A549 (cell line): Measurements from ENCODE around the gene RBMS3. TPM values are rescaled to one million over a fixed set of nuclear protein-coding genes. Genes with fewer than 3 reads are reported as not detected.

ENCODE experiments used
- ATAC-seq, 2 experiments: fragments of 200-7000 bp in 1 of 2; fragments of >200 bp in 1 of 2; cut with Nextera tagmentation in 1 of 2; cut with Tn5 transposase in 1 of 2; 3 replicates each; pipeline versions ENCODE4 v1.8.0 to v1.9.1; 2018 to 2020; ENCODE audit warnings: mild to moderate bottlenecking in 1 of 2, moderate library complexity in 1 of 2
- CTCF ChIA-PET: fragments of 300-600 bp; sonication (Branson Sonifier 250); formaldehyde crosslinking; extraction: SDS; loops from one replicate; lab custom pipeline; 2021; ENCODE audit warnings: antibody characterized with exemption, inconsistent platforms; lab: Yijun Ruan, JAX
- POLR2A ChIA-PET: fragments of 350-600 bp; formaldehyde crosslinking; extraction: SDS; loops from one replicate; lab custom pipeline; 2021; ENCODE audit warnings: antibody characterized with exemption, inconsistent platforms; lab: Yijun Ruan, JAX
- DNase-seq, 2 experiments: peaks; one replicate each; pipeline versions ENCODE4 v3.0.0 to v3.0.0-alpha.2; 2011 to 2016; ENCODE audit warnings: low read depth in 1 of 2, low spot score in 1 of 2
- FAIRE-seq: peaks from 2 replicates; lab custom pipeline; 2011; peaks lifted over from hg19 to GRCh38; lab: Jason Lieb, UNC
- H3K27ac ChIP-seq, 2 experiments: fragments of >200 bp; sonication (Bioruptor Twin); formaldehyde crosslinking; 3 replicates each; pipeline ENCODE4 v1.5.1; 2016 to 2017
- H3K4me1 ChIP-seq: fragments of >200 bp; sonication (Bioruptor Twin); formaldehyde crosslinking; 3 replicates; pipeline ENCODE4 v1.6.1; 2016
- H3K4me2 ChIP-seq: fragments of >200 bp; sonication (Bioruptor Twin); formaldehyde crosslinking; 3 replicates; pipeline ENCODE4 v1.6.1; 2016
- H3K4me3 ChIP-seq: fragments of >200 bp; sonication (Bioruptor Twin); formaldehyde crosslinking; 3 replicates; pipeline ENCODE4 v1.5.1; 2016
- H3K9me3 ChIP-seq: fragments of >200 bp; sonication (Bioruptor Twin); formaldehyde crosslinking; 3 replicates; pipeline ENCODE4 v1.6.1; 2016
- BHLHE40 ChIP-seq: IDR thresholded peaks from 2 replicates; pipeline ENCODE4 v1.6.1; 2012; ENCODE audit warnings: low read depth, low read length, inconsistent platforms
- CBX2 ChIP-seq: fragments of 200-600 bp; sonication (generic); IDR thresholded peaks from 2 replicates; pipeline ENCODE4 v1.6.1; 2016; ENCODE audit warnings: low read depth, mild to moderate bottlenecking, borderline replicate concordance
- EHMT2 ChIP-seq: fragments of 200-600 bp; sonication (generic); IDR thresholded peaks from 2 replicates; pipeline ENCODE4 v1.6.1; 2016; ENCODE audit warnings: antibody characterized with exemption, low read depth, mild to moderate bottlenecking, moderate library complexity
- EP300 ChIP-seq, 2 experiments: fragments of >200 bp; sonication (Bioruptor Twin); formaldehyde crosslinking; IDR thresholded peaks; 2 replicates in 1 of 2; 3 replicates in 1 of 2; pipeline ENCODE4 v1.6.1; 2016 to 2017
- ESRRA ChIP-seq: fragments of 150-350 bp; IDR thresholded peaks from 2 replicates; pipeline ENCODE4 v1.6.1; 2014; ENCODE audit warnings: mild to moderate bottlenecking, low read length, borderline replicate concordance
- FOSL2 ChIP-seq, 2 experiments: fragments of 450-650 bp in 1 of 2; fragments of >200 bp in 1 of 2; sonication (Bioruptor Twin) in 1 of 2; formaldehyde crosslinking; IDR thresholded peaks; 2 replicates each; pipeline versions ENCODE4 v1.5.0 to v1.6.1; 2016 to 2020; ENCODE audit warnings: mild to moderate bottlenecking in 1 of 2, moderate library complexity in 1 of 2
- GATA3 ChIP-seq: IDR thresholded peaks from 2 replicates; pipeline ENCODE4 v1.6.1; 2012; ENCODE audit warnings: borderline replicate concordance
- HOXA7 ChIP-seq: fragments of 250-450 bp; sonication (Bioruptor Pico); IDR thresholded peaks from 2 replicates; pipeline ENCODE4 v1.5.0; 2020; ENCODE audit warnings: mild to moderate bottlenecking, moderate library complexity
- HOXB13 ChIP-seq: fragments of 250-450 bp; sonication (Bioruptor Pico); IDR thresholded peaks from 2 replicates; pipeline ENCODE4 v1.5.0; 2020; ENCODE audit warnings: low read depth, mild to moderate bottlenecking, moderate library complexity
- JUN ChIP-seq, 2 experiments: fragments of >200 bp; sonication (Bioruptor Twin); formaldehyde crosslinking; IDR thresholded peaks; 2 replicates in 1 of 2; 3 replicates in 1 of 2; pipeline ENCODE4 v1.6.1; 2016 to 2017
- MYC ChIP-seq: IDR thresholded peaks from 2 replicates; pipeline ENCODE4 v1.6.1; 2012; ENCODE audit warnings: mild to moderate bottlenecking, inconsistent platforms, low read length, improper control_type of control experiment, borderline replicate concordance
- NPAS2 ChIP-seq: fragments of 250-450 bp; sonication (Bioruptor Pico); IDR thresholded peaks from 2 replicates; pipeline ENCODE4 v1.8.0; 2022; ENCODE audit warnings: mild to moderate bottlenecking, moderate library complexity, borderline replicate concordance
- NR3C1 ChIP-seq: fragments of >200 bp; sonication (Bioruptor Twin); formaldehyde crosslinking; IDR thresholded peaks from 3 replicates; pipeline ENCODE4 v1.6.1; 2017
- PHF8 ChIP-seq: fragments of 200-600 bp; sonication (generic); IDR thresholded peaks from 2 replicates; pipeline ENCODE4 v1.6.1; 2016; ENCODE audit warnings: low read depth, mild to moderate bottlenecking, antibody characterized with exemption, moderate library complexity, borderline replicate concordance
- POLR2A ChIP-seq: IDR thresholded peaks from 2 replicates; pipeline ENCODE4 v1.6.1; 2012; ENCODE audit warnings: mild to moderate bottlenecking, low read length
- RAD21 ChIP-seq, 2 experiments: fragments of >200 bp in 1 of 2; sonication (Bioruptor Twin) in 1 of 2; formaldehyde crosslinking in 1 of 2; IDR thresholded peaks in 1 of 2; conservative IDR thresholded peaks in 1 of 2; 2 replicates in 1 of 2; 3 replicates in 1 of 2; pipeline ENCODE4 v1.6.1; 2012 to 2018; ENCODE audit warnings: inconsistent platforms in 1 of 2
- RFX5 ChIP-seq: fragments of 450-650 bp; IDR thresholded peaks from 2 replicates; pipeline ENCODE4 v1.7.1; 2014; ENCODE audit warnings: antibody characterized with exemption, mild to moderate bottlenecking, moderate library complexity
- RNF2 ChIP-seq: fragments of 200-600 bp; sonication (generic); IDR thresholded peaks from 2 replicates; pipeline ENCODE4 v1.6.1; 2016; ENCODE audit warnings: low read depth, mild to moderate bottlenecking, antibody characterized with exemption, moderate library complexity, borderline replicate concordance
- SREBF2 ChIP-seq: fragments of 450-650 bp; IDR thresholded peaks from 2 replicates; pipeline ENCODE4 v1.6.1; 2014; ENCODE audit warnings: mild to moderate bottlenecking, moderate library complexity
- ZC3H11A ChIP-seq: fragments of 450-650 bp; IDR thresholded peaks from 2 replicates; pipeline ENCODE4 v1.6.1; 2014; ENCODE audit warnings: antibody characterized with exemption, mild to moderate bottlenecking
- WGBS: methylation state at CpG from one replicate; pipeline ENCODE4 v1.1.6; 2017; ENCODE audit errors: missing lambda C conversion rate; 5-methylcytosine and 5-hydroxymethylcytosine counted together
- polyA plus RNA-seq, 4 experiments: library from polyadenylated mRNA; depleted of rRNA in 3 of 4; stranded (reverse); fragments of >200 nt; fragmentation: RNase III in 1 of 4; extraction: RNeasy Plus Mini Kit Qiagen cat#74134 plus additional on column Dnase treatment in 1 of 4; gene quantifications; 2 replicates in 3 of 4; 3 replicates in 1 of 4; pipeline ENCODE4 v1.2.3, GENCODE V29; 2011 to 2017
- TF ChIP-seq, protein P1 (sequence below): IDR thresholded peaks from 2 replicates; pipeline ENCODE4 v1.6.1; 2012
- TF ChIP-seq, protein P2 (sequence below): IDR thresholded peaks from 2 replicates; pipeline ENCODE4 v1.6.1; 2012
- TF ChIP-seq, protein P3 (sequence below): IDR thresholded peaks from 2 replicates; pipeline ENCODE4 v1.6.1; 2012; ENCODE audit warnings: low read depth, borderline replicate concordance
- TF ChIP-seq, protein P4 (sequence below): fragments of 250-450 bp; sonication (Bioruptor Pico); IDR thresholded peaks from 2 replicates; pipeline ENCODE4 v1.5.0; 2020; ENCODE audit warnings: low read depth, mild to moderate bottlenecking, moderate library complexity

RBMS3 gene
- polyA plus RNA-seq, 2 of the 4 experiments (the other 2 are of a cell fraction) = 0.92 to 4.1 TPM

DNA sequence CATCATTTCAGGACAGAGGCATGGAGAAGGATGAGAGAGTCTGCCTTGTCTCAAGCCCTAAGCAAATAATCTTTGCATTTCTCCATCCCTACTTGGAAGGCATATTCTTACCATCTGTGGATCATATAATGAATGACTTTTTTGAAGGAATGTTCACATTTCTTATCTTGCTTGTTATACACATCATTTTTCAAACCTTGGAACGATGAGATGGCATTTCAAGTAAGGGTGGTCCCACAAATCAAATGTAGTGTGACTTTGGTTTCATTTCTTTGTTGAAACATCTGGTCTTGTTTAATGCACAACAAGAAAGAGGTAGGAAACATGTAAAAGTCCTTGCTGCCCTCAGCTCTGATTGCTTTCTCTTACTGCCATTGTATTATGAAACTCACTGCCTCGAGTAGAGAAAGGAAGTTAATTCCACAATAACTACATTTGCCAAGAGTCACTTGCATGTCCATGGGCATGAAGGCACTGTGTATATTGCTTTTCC, 32.1 kb downstream of the RBMS3 start:
- ChIA-PET POLR2A (no interaction called here), CTCF (no interaction called here)
- H3K4me1 ChIP-seq = no peaks in the 10 kb centered on the region
- TF ChIP-seq NR3C1 (no peak), NPAS2 (CRISPR knock-in tag) (no peak), SREBF2 (no peak), POLR2A (no peak), PHF8 (no peak), RFX5 (no peak)
- TF ChIP-seq, protein P1, sequence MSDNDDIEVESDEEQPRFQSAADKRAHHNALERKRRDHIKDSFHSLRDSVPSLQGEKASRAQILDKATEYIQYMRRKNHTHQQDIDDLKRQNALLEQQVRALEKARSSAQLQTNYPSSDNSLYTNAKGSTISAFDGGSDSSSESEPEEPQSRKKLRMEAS = no peak
- no peak overlapping the region for H3K4me2 ChIP-seq
- H3K9me3 ChIP-seq = no peaks in the 10 kb centered on the region
- WGBS = 68% methylated on average over 2 of the region's 2 CpGs
- DNase-seq (no peak), ATAC-seq (no peak), FAIRE-seq (no peak)
- no peak overlapping the region for H3K27ac ChIP-seq
- H3K4me3 ChIP-seq = no peak overlapping the region

DNA sequence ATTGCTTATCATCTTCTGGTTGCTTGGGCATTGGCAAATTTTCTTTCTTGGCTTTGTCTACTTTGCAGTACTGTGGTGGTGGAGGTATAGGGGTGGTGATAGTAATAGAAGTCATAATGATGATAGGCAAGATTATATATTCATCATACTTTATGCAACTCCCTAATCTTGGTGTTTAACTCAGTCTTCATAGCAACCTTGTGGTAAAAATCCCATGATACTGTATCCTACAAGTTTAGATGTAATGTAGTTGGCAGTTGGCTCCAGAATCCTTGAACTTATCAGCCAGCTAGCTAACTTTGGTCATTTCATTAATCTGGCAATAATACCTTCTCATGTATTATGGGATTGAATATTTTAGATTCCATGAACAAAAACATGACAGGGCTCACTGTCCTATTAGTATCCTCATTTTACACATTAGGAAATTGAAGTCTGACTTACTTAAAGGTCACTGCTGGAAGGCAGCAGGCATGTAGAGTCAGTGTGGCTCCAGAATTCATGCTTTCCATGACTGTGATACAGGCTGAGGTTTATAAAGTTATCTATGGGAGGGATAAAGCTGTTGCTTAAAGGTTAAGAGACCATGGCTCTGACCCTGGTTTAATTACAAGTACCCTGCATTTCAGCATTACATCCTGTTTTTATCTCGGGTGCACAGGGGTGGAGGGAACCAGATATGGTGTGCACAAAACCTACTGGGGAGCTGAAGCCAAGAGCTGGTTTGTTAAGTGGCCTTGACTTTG, 33.3 kb downstream of the RBMS3 start:
- WGBS = 67% methylated on average over 1 of the region's 1 CpG
- no peak for DNase-seq
- no peaks in the 10 kb centered on the region for H3K9me3 ChIP-seq
- CTCF ChIA-PET = no interaction called here
- no peaks in the 10 kb centered on the region for H3K4me1 ChIP-seq
- no peak for FAIRE-seq
- no peak for ATAC-seq
- POLR2A ChIA-PET = no interaction called here
- TF ChIP-seq JUN (IDR thresholded peaks at IDR 0.05) (no peak), EHMT2 (no peak), HOXB13 (CRISPR knock-in tag) (no peak), HOXA7 (CRISPR knock-in tag) (no peak), FOSL2 (IDR thresholded peaks at IDR 0.05) (no peak), FOSL2 (CRISPR knock-in tag; IDR thresholded peaks at IDR 0.05) (no peak)
- TF ChIP-seq, protein P2, sequence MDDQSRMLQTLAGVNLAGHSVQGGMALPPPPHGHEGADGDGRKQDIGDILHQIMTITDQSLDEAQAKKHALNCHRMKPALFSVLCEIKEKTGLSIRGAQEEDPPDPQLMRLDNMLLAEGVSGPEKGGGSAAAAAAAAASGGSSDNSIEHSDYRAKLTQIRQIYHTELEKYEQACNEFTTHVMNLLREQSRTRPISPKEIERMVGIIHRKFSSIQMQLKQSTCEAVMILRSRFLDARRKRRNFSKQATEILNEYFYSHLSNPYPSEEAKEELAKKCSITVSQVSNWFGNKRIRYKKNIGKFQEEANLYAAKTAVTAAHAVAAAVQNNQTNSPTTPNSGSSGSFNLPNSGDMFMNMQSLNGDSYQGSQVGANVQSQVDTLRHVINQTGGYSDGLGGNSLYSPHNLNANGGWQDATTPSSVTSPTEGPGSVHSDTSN = no peak
- no peak overlapping the region for H3K27ac ChIP-seq
- H3K4me2 ChIP-seq = no peak overlapping the region
- no peak overlapping the region for H3K4me3 ChIP-seq

DNA sequence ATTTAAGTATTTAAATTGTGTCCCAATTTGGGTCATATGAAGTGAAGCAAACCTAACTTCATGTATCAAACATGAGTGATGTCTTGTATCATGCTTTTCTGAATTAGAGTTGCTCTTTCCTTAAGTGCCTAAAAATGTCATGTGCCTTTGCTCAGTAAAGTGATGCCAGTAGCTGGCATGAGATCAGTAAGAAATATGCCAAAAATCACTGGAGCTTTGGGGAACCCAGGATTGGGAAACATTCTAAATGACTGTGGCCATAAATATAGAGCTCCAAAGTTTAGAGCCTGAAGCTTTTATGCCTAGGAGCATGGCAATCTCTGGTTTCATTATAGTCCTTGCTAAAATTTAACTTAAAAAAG, 33.8 kb downstream of the RBMS3 start:
- no peak overlapping the region for H3K4me3 ChIP-seq
- H3K4me2 ChIP-seq = no peak overlapping the region
- H3K9me3 ChIP-seq = no peaks in the 10 kb centered on the region
- POLR2A ChIA-PET = no interaction called here
- FAIRE-seq (no peak), ATAC-seq (no peak)
- no peak overlapping the region for H3K27ac ChIP-seq
- TF ChIP-seq, protein P3, sequence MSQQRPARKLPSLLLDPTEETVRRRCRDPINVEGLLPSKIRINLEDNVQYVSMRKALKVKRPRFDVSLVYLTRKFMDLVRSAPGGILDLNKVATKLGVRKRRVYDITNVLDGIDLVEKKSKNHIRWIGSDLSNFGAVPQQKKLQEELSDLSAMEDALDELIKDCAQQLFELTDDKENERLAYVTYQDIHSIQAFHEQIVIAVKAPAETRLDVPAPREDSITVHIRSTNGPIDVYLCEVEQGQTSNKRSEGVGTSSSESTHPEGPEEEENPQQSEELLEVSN = no peak
- TF ChIP-seq, protein P4, sequence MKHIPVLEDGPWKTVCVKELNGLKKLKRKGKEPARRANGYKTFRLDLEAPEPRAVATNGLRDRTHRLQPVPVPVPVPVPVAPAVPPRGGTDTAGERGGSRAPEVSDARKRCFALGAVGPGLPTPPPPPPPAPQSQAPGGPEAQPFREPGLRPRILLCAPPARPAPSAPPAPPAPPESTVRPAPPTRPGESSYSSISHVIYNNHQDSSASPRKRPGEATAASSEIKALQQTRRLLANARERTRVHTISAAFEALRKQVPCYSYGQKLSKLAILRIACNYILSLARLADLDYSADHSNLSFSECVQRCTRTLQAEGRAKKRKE (CRISPR knock-in tag) = no peak
- TF ChIP-seq, all 56 proteins: peak for 0
- no peak for DNase-seq
- CTCF ChIA-PET = no interaction called here
- no peaks in the 10 kb centered on the region for H3K4me1 ChIP-seq

DNA sequence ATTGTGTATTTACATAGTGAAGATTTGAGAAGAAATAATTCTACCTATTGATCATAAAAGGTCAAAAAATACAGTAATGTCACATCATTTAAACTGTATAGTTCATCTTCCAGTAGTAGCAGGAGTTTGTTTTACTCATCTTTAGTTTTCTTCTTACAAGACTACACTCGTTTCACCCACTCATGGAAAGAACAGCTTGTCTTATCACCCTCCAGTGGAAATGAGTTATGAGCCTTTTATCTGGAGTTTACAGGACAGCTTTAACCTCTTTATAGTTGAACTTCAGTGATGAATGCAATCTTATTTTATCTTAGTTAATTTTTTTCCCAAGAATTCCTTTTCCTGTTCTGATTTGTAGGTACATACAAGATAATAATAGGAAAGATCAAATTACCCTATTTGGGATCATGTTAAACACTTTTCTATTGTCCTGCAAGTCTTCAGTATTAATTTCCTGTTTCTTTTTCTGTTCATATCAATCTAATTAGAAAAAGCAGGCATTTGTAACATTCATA, 36.8 kb downstream of the RBMS3 start:
- 77% methylated on average over 1 of the region's 1 CpG for WGBS
- FAIRE-seq (no peak), ATAC-seq (no peak), DNase-seq (no peak)
- no peak overlapping the region for H3K4me3 ChIP-seq
- no peak overlapping the region for H3K4me2 ChIP-seq
- no peaks in the 10 kb centered on the region for H3K4me1 ChIP-seq
- ChIA-PET CTCF (interaction anchor here (0.7 to 1.0 kb wide), 2 partner anchors 23 to 72 kb away, joined by 3 read pairs; no protein-coding TSS in a partner anchor), POLR2A (no interaction called here)
- H3K9me3 ChIP-seq = no peaks in the 10 kb centered on the region
- no peak overlapping the region for H3K27ac ChIP-seq
- TF ChIP-seq BHLHE40 = no peak
- TF ChIP-seq CBX2 = no peak
- TF ChIP-seq, protein P1 = no peak
- no peak for TF ChIP-seq MYC
- TF ChIP-seq ESRRA = no peak
- TF ChIP-seq, protein P2 = no peak
- TF ChIP-seq ZC3H11A = no peak
- TF ChIP-seq GATA3 = no peak
- TF ChIP-seq EP300 (IDR thresholded peaks at IDR 0.05) = no peak
- TF ChIP-seq RNF2 = no peak
- no peak for TF ChIP-seq PHF8
- TF ChIP-seq RAD21 (conservative IDR thresholded peaks at IDR 0.05 in 1 of 2, IDR thresholded peaks at IDR 0.05 in 1 of 2) = no peak
